ENCODE data around the gene PEMT.

DNA sequence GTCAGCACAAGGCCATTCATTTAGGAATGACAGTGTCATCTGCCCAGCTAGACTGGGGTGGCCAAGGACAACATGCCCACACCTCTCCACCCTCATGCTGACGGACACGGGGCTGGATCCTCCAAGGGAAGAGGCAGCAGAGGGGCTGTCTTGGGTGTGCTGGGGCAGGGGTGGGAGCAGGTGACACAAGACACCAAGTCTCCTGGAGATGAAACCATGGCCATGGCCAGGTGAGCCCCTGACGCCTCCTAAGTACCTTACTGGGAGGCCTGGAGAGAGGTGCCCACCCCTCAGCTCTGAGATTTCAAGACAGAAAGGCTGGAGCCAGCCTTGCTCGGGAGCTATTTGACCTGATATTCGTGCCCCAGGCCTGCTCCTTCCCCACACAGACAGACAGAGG is 86.4 kb downstream of the PEMT start:
- no peak for TF ChIP-seq EZH2 (IDR thresholded peaks at IDR 0.05)
- TF ChIP-seq POLR2AphosphoS5 (IDR thresholded peaks at IDR 0.05; ENCODE audit: borderline replicate concordance, low read depth, low read length), result no peak
- no peak for TF ChIP-seq FOXP2 (optimal IDR thresholded peaks at IDR 0.05; ENCODE audit: control extremely low read depth, extremely low read length, insufficient read depth)

Data from SK-N-MC (cell line).